ENCODE results near the gene CD248. TPM values are rescaled to one million over a fixed set of nuclear protein-coding genes. Genes with fewer than 3 reads are reported as not detected.

The CD248 gene
- total RNA-seq, 1 experiment from 2014 or later, result 0.15 TPM

GRCh38 chr11:66299186-66299585 lies 17.7 kb downstream of the CD248 start:
- Histone ChIP-seq H3K4me1 (ENCODE audit: control insufficient read depth, insufficient read depth, low read length) (no peaks in the 10 kb centered on the region), H3K36me3 (ENCODE audit: control insufficient read depth, insufficient read depth, low read length) (no peaks in the 10 kb centered on the region), H3K9me3 (ENCODE audit: control insufficient read depth, insufficient read depth, low read depth, low read length) (no peaks in the 10 kb centered on the region), H3K27ac (ENCODE audit: low read length) (no peak overlapping the region), H3K4me3 (ENCODE audit: low read depth in 2 of 2, low read length in 2 of 2) (no peak overlapping the region), H3K27me3 (ENCODE audit: control insufficient read depth, insufficient read depth, low read length) (no peaks in the 10 kb centered on the region)
- no TSS peak for BruUV-seq (replicated peaks)
- DNase-seq (ENCODE audit: low read depth, low spot score) (no peak), ATAC-seq (no peak)
- TF ChIP-seq TCF7L2 (IDR thresholded peaks at IDR 0.05; ENCODE audit: low read depth, low read length) (no peak), POLR2AphosphoS5 (IDR thresholded peaks at IDR 0.05; ENCODE audit: low read depth, low read length) (no peak), CTCF (IDR thresholded peaks at IDR 0.05) (no peak), REST (IDR thresholded peaks at IDR 0.05; ENCODE audit: insufficient read depth in 1 of 2, low read depth in 2 of 2, low read length in 1 of 2) (no peak), SIN3A (IDR thresholded peaks at IDR 0.05; ENCODE audit: borderline replicate concordance, insufficient read depth, low read depth, low read length) (no peak)
- intact Hi-C loops (cut with micrococcal nuclease; ENCODE audit: unreplicated experiment) (no loop called here), in situ Hi-C loops (cut with HindIII; ENCODE audit: low pct_unique_long_range_greater_than_20kb, low sequenced_read_pairs) (no loop called here)
- CTCF ChIA-PET, result interaction anchor here (1.0 kb wide), 1 partner anchor 87 kb away, joined by 6 read pairs; no protein-coding TSS in a partner anchor
- POLR2A ChIA-PET, result no interaction called here

- BruUV-seq (replicated peaks), result no TSS peak
- ATAC-seq, result no peak
- Histone ChIP-seq H3K27me3 (ENCODE audit: control insufficient read depth, insufficient read depth, low read length) (no peaks in the 10 kb centered on the region), H3K36me3 (ENCODE audit: control insufficient read depth, insufficient read depth, low read length) (no peaks in the 10 kb centered on the region), H3K9me3 (ENCODE audit: control insufficient read depth, insufficient read depth, low read depth, low read length) (no peaks in the 10 kb centered on the region), H3K4me1 (ENCODE audit: control insufficient read depth, insufficient read depth, low read length) (no peaks in the 10 kb centered on the region), H3K4me3 (ENCODE audit: low read depth in 2 of 2, low read length in 2 of 2) (no peak overlapping the region), H3K27ac (ENCODE audit: low read length) (no peak overlapping the region)
- no peak for DNase-seq (ENCODE audit: low read depth, low spot score)
- CTCF ChIA-PET, result no interaction called here
- TF ChIP-seq POLR2AphosphoS5 (IDR thresholded peaks at IDR 0.05; ENCODE audit: low read depth, low read length), result no peak
- TF ChIP-seq TCF7L2 (IDR thresholded peaks at IDR 0.05; ENCODE audit: low read depth, low read length), result no peak
- no peak for TF ChIP-seq REST (IDR thresholded peaks at IDR 0.05; ENCODE audit: insufficient read depth in 1 of 2, low read depth in 2 of 2, low read length in 1 of 2)
- TF ChIP-seq SIN3A (IDR thresholded peaks at IDR 0.05; ENCODE audit: borderline replicate concordance, insufficient read depth, low read depth, low read length), result no peak
- no peak for TF ChIP-seq CTCF (IDR thresholded peaks at IDR 0.05)
- POLR2A ChIA-PET, result interaction anchor here (1.2 kb wide), 1 partner anchor 9 kb away, joined by 9 read pairs; the partner anchor contains the start of gene YIF1A
- intact Hi-C loops (cut with micrococcal nuclease; ENCODE audit: unreplicated experiment) (no loop called here), in situ Hi-C loops (cut with HindIII; ENCODE audit: low pct_unique_long_range_greater_than_20kb, low sequenced_read_pairs) (no loop called here)
Observed at GRCh38 chr11:66297610-66298009, 19.2 kb downstream of the CD248 start.

Data from Panc1 (cell line).